Measurements from ENCODE around the gene TNFRSF8. TPM values are rescaled to one million over a fixed set of nuclear protein-coding genes. Genes with fewer than 3 reads are reported as not detected.

TNFRSF8 gene
- total and polyA plus RNA-seq, 9 of the 15 experiments (the other 6 are each of a cell fraction or from before 2014, with no cell fraction given) = 3.5 to 38.4 (median 17.1) TPM

- intact Hi-C loops (cut with micrococcal nuclease) (loop anchor here (5.0 kb wide), 1 partner anchor 42 kb away; no protein-coding TSS in a partner anchor), in situ Hi-C loops (cut with MboI) (no loop called here)
- ChIA-PET CTCF (ENCODE audit: low intra/inter-chr PET ratio) (no interaction called here), POLR2A (interaction anchor here (0.6 to 6.9 kb wide), 6 partner anchors 9 to 127 kb away, joined by 3 to 95 read pairs (median 11); partner anchors contain the start of gene MIIP)
- peaks cover 6% of the 10 kb centered on the region for H3K9me1 ChIP-seq (ENCODE audit: control insufficient read depth, insufficient read depth, low read length)
- no peaks in the 10 kb centered on the region for H3K79me2 ChIP-seq (ENCODE audit: control insufficient read depth, insufficient read depth, low read length)
- H3K9me3 ChIP-seq (replicated peaks; ENCODE audit: control insufficient read depth, insufficient read depth, low read depth, low read length) = no peaks in the 10 kb centered on the region
- H2AFZ ChIP-seq (ENCODE audit: low read depth, low read length) = no peak overlapping the region
- H3K4me1 ChIP-seq (replicated peaks in 1 of 2; ENCODE audit: control insufficient read depth in 2 of 2, insufficient read depth in 2 of 2, low read length in 2 of 2) = peaks cover 37 to 52% of the 10 kb centered on the region in 2 experiments
- FAIRE-seq (no peak), DNase-seq (ENCODE audit: extremely low read depth in 1 of 4, low spot score in 3 of 4) (no peak), ATAC-seq (no peak)
- no peaks in the 10 kb centered on the region for H3K27me3 ChIP-seq (ENCODE audit: control insufficient read depth in 2 of 2, insufficient read depth in 2 of 2, low read length in 2 of 2)
- no peaks in the 10 kb centered on the region for H4K20me1 ChIP-seq (replicated peaks; ENCODE audit: control insufficient read depth, insufficient read depth, low read length)
- BruUV-seq (replicated peaks) = no TSS peak
- peak overlapping the region in 1 of 2 experiments; percentile 31; a peak in 1 of 4 replicates for H3K9ac ChIP-seq (ENCODE audit: insufficient read depth in 1 of 2, low read depth in 2 of 2, low read length in 2 of 2)
- H3K36me3 ChIP-seq (ENCODE audit: control insufficient read depth, insufficient read depth, low read length) = peaks cover 16% of the 10 kb centered on the region; the same call in 2 of the 3 replicates
- no peak for TF ChIP-seq ZNF77 (CRISPR knock-in tag; IDR thresholded peaks at IDR 0.05)
- H3K4me2 ChIP-seq (ENCODE audit: insufficient read depth, low read length) = no peak overlapping the region
- H3K27ac ChIP-seq (ENCODE audit: extremely low read depth, low read depth, low read length) = no peak overlapping the region
- no peak overlapping the region for H3K4me3 ChIP-seq
- 58% methylated on average over 4 of the region's 4 CpGs for WGBS (ENCODE audit: insufficient coverage, low coverage, missing lambda C conversion rate)
These were observed 27.8 kb upstream of the TNFRSF8 start for GRCh38 chr1:12035312-12035711.

GRCh38 chr1:12037486-12038355 lies 25.4 kb upstream of the TNFRSF8 start:
- Histone ChIP-seq H3K9me3 (replicated peaks; ENCODE audit: control insufficient read depth, insufficient read depth, low read depth, low read length) (no peaks in the 10 kb centered on the region), H3K79me2 (ENCODE audit: control insufficient read depth, insufficient read depth, low read length) (no peaks in the 10 kb centered on the region), H3K9ac (ENCODE audit: insufficient read depth in 1 of 2, low read depth in 2 of 2, low read length in 2 of 2) (peak overlapping the region; percentile 34 to 61; a peak in 2 of 4 replicates), H3K36me3 (ENCODE audit: control insufficient read depth, insufficient read depth, low read length) (no peaks in the 10 kb centered on the region), H2AFZ (ENCODE audit: low read depth, low read length) (peak overlapping the region; percentile 78), H3K9me1 (ENCODE audit: control insufficient read depth, insufficient read depth, low read length) (no peaks in the 10 kb centered on the region), H3K4me1 (replicated peaks in 1 of 2; ENCODE audit: control insufficient read depth in 2 of 2, insufficient read depth in 2 of 2, low read length in 2 of 2) (peaks cover 43 to 48% of the 10 kb centered on the region in 2 experiments), H3K27me3 (ENCODE audit: control insufficient read depth in 2 of 2, insufficient read depth in 2 of 2, low read length in 2 of 2) (no peaks in the 10 kb centered on the region), H4K20me1 (replicated peaks; ENCODE audit: control insufficient read depth, insufficient read depth, low read length) (no peaks in the 10 kb centered on the region), H3K4me2 (ENCODE audit: insufficient read depth, low read length) (peak overlapping the region; percentile 73), H3K4me3 (no peak overlapping the region), H3K27ac (ENCODE audit: extremely low read depth, low read depth, low read length) (peak overlapping the region; percentile 50)
- CTCF ChIA-PET (ENCODE audit: low intra/inter-chr PET ratio) = no interaction called here
- FAIRE-seq (no peak), DNase-seq (ENCODE audit: extremely low read depth in 1 of 4, low spot score in 3 of 4) (no peak), ATAC-seq (no peak)
- POLR2A ChIA-PET = interaction anchor here (0.6 to 5.7 kb wide), 13 partner anchors 7 to 199 kb away, joined by 3 to 91 read pairs (median 5); partner anchors contain the start of genes MIIP and TNFRSF8
- in situ Hi-C loops (cut with MboI) (no loop called here), intact Hi-C loops (cut with micrococcal nuclease) (loop anchor here (2.0 to 5.0 kb wide), 2 partner anchors 40 to 129 kb away; no protein-coding TSS in a partner anchor)
- no TSS peak for BruUV-seq (replicated peaks)
- WGBS (ENCODE audit: insufficient coverage, low coverage, missing lambda C conversion rate) = 77% methylated on average over 18 of the region's 18 CpGs
- TF ChIP-seq E2F6 (IDR thresholded peaks at IDR 0.05; ENCODE audit: borderline replicate concordance in 1 of 2, extremely low read depth in 1 of 2, insufficient read depth in 1 of 2, insufficient read length in 1 of 2, low read depth in 1 of 2, low read length in 1 of 2, poor library complexity in 1 of 2, severe bottlenecking in 1 of 2) (peak in 1 of 2 experiments; percentile 19), ZNF316 (IDR thresholded peaks at IDR 0.05) (peak; percentile 77), YY1 (IDR thresholded peaks at IDR 0.05; ENCODE audit: borderline replicate concordance in 1 of 3, control insufficient read depth in 1 of 3, extremely low read depth in 1 of 3, insufficient read depth in 3 of 3, insufficient read length in 1 of 3, insufficient replicate concordance in 2 of 3, low read depth in 1 of 3, low read length in 2 of 3) (peak in 1 of 3 experiments; percentile 6), TRIM24 (IDR thresholded peaks at IDR 0.05) (peak in 1 of 2 experiments; percentile 41; a peak in 1 of 4 replicates), RAD51 (IDR thresholded peaks at IDR 0.05; ENCODE audit: borderline replicate concordance, low read depth) (no peak), GABPA (tag; conservative IDR thresholded peaks at IDR 0.05; ENCODE audit: low read depth) (no peak), PRMT5 (CRISPR knock-in tag; IDR thresholded peaks at IDR 0.05) (no peak), ZBTB33 (CRISPR knock-in tag; IDR thresholded peaks at IDR 0.05) (peak; percentile 83)
